ENCODE results near the gene SLC25A47.

SLC25A47 gene, protein sequence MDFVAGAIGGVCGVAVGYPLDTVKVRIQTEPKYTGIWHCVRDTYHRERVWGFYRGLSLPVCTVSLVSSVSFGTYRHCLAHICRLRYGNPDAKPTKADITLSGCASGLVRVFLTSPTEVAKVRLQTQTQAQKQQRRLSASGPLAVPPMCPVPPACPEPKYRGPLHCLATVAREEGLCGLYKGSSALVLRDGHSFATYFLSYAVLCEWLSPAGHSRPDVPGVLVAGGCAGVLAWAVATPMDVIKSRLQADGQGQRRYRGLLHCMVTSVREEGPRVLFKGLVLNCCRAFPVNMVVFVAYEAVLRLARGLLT

DNA sequence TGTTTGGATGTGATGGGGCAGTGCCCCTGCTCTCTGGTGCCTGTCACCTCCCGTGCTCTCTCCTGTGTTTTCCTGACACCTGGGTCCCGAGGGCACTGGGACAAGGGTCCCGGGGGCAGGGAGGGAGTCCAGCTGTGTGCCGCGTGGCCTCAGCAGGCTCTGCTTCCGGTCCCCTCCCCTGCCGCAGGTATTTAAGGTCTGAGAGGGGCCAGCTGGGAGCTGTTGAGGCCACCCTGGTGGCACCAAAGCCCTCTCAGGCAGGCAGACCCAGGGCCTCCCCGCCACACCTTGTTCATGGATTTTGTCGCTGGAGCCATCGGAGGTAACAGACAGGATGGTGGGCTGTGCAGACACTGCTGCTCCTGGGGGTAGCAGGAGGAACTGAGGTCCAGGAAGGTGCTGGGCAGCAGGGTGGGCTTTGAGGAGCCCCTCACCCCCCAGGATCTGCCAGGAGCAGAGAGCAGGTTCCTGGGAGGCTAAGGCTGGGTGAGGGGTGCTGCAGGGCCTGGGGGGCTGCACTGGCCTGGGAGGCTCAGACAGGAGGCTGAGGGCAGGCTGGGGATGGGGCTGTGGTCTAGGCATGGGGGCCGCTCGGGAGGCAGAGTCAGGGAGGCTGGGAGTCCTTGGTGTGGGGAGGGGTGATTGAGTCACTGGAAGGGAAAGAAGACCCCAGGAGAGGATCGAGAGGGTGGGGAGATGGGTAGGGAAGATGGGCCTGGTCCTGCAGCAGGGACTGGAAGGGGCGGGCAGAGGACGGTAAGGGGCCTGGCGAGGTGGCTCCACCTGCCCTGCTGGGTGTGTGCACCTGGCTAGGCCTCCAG is at the start of gene SLC25A47:
SLC25A47 (plus strand) TSS at position 219 of the 821 bp plus-strand sequence; CDS start at position 295, 76 bp downstream.
- no peak within 1 kb of the TSS for H3K27ac ChIP-seq
- H3K36me3 ChIP-seq: no peaks in the 10 kb centered on the region
- TF ChIP-seq, protein P1, sequence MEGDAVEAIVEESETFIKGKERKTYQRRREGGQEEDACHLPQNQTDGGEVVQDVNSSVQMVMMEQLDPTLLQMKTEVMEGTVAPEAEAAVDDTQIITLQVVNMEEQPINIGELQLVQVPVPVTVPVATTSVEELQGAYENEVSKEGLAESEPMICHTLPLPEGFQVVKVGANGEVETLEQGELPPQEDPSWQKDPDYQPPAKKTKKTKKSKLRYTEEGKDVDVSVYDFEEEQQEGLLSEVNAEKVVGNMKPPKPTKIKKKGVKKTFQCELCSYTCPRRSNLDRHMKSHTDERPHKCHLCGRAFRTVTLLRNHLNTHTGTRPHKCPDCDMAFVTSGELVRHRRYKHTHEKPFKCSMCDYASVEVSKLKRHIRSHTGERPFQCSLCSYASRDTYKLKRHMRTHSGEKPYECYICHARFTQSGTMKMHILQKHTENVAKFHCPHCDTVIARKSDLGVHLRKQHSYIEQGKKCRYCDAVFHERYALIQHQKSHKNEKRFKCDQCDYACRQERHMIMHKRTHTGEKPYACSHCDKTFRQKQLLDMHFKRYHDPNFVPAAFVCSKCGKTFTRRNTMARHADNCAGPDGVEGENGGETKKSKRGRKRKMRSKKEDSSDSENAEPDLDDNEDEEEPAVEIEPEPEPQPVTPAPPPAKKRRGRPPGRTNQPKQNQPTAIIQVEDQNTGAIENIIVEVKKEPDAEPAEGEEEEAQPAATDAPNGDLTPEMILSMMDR (IDR thresholded peaks at IDR 0.05): no peak
- H3K9me3 ChIP-seq: no peaks in the 10 kb centered on the region
- peaks cover 3% of the 10 kb centered on the region in 2 experiments for H3K4me1 ChIP-seq (ENCODE audit: control insufficient read depth in 1 of 2, insufficient read depth in 1 of 2, low read depth in 1 of 2, low read length in 1 of 2)
- H3K4me3 ChIP-seq (ENCODE audit: low read depth in 1 of 2, low read length in 1 of 2): no peak within 1 kb of the TSS
- H3K27me3 ChIP-seq: no peaks in the 10 kb centered on the region

DNA sequence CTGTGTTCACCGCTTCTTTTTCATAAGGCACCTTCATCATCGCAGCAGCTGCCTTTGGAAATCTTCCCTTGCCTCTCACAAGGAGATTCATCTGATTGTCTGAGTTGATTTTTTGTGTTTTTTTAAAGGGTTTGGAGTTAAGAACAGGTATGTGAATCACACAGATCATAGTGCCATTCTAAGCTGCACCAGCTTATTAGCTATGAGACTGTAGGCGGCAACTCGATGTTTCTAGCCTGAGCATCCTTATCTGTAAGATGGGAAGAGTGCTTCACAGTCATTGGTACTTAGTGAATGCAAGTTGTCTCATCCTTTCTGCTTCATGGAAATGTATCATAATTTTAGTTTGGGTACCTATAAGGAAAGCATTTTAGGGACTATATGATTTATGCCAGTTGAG is 48.9 kb upstream of the SLC25A47 start:
- no peaks in the 10 kb centered on the region for H3K27me3 ChIP-seq
- TF ChIP-seq, protein P1 (IDR thresholded peaks at IDR 0.05): no peak
- no peak overlapping the region for H3K4me3 ChIP-seq (ENCODE audit: low read depth in 1 of 2, low read length in 1 of 2)
- no peaks in the 10 kb centered on the region for H3K9me3 ChIP-seq
- peaks cover 11 to 17% of the 10 kb centered on the region in 2 experiments for H3K4me1 ChIP-seq (ENCODE audit: control insufficient read depth in 1 of 2, insufficient read depth in 1 of 2, low read depth in 1 of 2, low read length in 1 of 2)
- H3K36me3 ChIP-seq: peaks cover 13% of the 10 kb centered on the region
- H3K27ac ChIP-seq: no peak overlapping the region

DNA sequence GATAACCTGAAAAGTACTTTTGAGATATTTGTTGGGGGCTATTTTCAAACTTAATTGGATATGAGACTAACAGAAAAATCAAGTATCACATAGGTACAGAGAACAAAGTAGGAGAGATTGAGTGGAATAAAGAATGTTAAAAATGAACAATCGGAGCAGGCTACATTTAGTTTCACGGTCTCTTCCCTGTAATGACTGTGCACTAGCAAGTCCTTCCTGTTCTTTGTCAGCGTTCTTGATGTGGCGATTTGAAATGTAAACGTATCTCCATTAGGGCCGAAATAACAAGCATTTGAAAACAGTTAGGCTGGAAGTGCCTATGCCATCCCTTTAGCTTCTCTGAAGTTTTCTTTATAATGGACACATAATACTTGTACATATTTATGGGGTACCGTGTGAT is 47.9 kb upstream of the SLC25A47 start:
- H3K4me3 ChIP-seq (ENCODE audit: low read depth in 1 of 2, low read length in 1 of 2): no peak overlapping the region
- no peaks in the 10 kb centered on the region for H3K27me3 ChIP-seq
- peaks cover 13 to 18% of the 10 kb centered on the region in 2 experiments for H3K4me1 ChIP-seq (ENCODE audit: control insufficient read depth in 1 of 2, insufficient read depth in 1 of 2, low read depth in 1 of 2, low read length in 1 of 2)
- H3K36me3 ChIP-seq: peaks cover 13% of the 10 kb centered on the region
- H3K27ac ChIP-seq: peak overlapping the region; percentile 28
- TF ChIP-seq, protein P1 (IDR thresholded peaks at IDR 0.05): no peak
- no peaks in the 10 kb centered on the region for H3K9me3 ChIP-seq

DNA sequence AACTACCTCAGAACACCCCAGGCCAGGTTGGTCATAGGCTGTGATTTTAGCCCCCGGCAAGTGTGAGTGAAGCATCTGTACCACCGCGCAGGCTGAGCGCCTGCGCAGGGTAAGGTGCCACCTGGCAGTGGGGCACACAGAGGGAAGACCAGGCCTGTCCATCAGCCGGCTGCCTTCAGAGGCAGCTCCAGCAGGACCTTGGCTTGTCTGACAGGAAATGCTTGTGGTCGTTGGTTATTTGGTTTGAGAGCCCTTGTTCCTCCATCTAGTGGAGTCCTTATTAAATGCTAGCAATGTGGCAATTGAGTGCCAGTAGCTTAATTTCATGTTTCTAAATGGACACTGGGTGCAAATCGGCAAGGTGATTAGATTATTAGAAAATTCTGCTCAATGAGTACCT is 44.4 kb upstream of the SLC25A47 start:
- TF ChIP-seq, protein P1 (IDR thresholded peaks at IDR 0.05): no peak
- Histone ChIP-seq H3K4me1 (ENCODE audit: control insufficient read depth in 1 of 2, insufficient read depth in 1 of 2, low read depth in 1 of 2, low read length in 1 of 2) (peaks cover 13 to 18% of the 10 kb centered on the region in 2 experiments), H3K36me3 (peaks cover 19% of the 10 kb centered on the region), H3K27me3 (no peaks in the 10 kb centered on the region), H3K27ac (peak overlapping the region; percentile 64), H3K9me3 (no peaks in the 10 kb centered on the region), H3K4me3 (ENCODE audit: low read depth in 1 of 2, low read length in 1 of 2) (no peak overlapping the region)

DNA sequence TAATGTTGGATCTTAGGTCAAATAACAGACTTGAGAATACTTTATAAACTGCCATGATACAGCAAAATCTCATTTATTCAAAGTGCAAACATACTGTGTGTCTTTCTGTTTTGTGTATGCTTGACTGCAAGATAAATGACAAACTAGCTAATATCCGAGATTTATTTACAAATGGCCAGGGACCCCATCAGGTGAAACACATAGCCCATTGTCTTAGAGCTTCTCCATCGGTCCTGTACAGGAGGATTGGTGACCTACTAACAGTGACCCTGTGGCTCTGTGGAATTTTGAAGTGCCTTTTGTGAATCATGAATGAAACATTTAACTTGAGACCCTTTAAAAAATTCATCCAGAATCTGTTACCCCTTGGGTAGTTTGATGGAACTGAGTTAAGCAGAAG is 44.0 kb upstream of the SLC25A47 start:
- no peaks in the 10 kb centered on the region for H3K9me3 ChIP-seq
- peak overlapping the region; percentile 64 for H3K27ac ChIP-seq
- H3K27me3 ChIP-seq: no peaks in the 10 kb centered on the region
- H3K36me3 ChIP-seq: peaks cover 19% of the 10 kb centered on the region
- H3K4me3 ChIP-seq (ENCODE audit: low read depth in 1 of 2, low read length in 1 of 2): no peak overlapping the region
- TF ChIP-seq, protein P1 (IDR thresholded peaks at IDR 0.05): no peak
- H3K4me1 ChIP-seq (ENCODE audit: control insufficient read depth in 1 of 2, insufficient read depth in 1 of 2, low read depth in 1 of 2, low read length in 1 of 2): peaks cover 13 to 18% of the 10 kb centered on the region in 2 experiments
